GM19324 (cell line): ENCODE results near the gene EEPD1.
"Not testable (repeated sequence)": the region's sequence is repeated elsewhere in the genome, so short reads cannot be mapped to it uniquely, and the experiment has no call there.

Experiments
- ATAC-seq: cut with Tn5 transposase; IDR thresholded peaks from one replicate; pipeline ENCODE4 v1.9.1; 2021; ENCODE audit warnings: mild to moderate bottlenecking, moderate library complexity; ENCODE audit not compliant: unreplicated experiment, low FRiP score

EEPD1 gene

GRCh38 chr7:36210291-36210922, 57.4 kb downstream of the EEPD1 start:
- ATAC-seq = no peak

DNA sequence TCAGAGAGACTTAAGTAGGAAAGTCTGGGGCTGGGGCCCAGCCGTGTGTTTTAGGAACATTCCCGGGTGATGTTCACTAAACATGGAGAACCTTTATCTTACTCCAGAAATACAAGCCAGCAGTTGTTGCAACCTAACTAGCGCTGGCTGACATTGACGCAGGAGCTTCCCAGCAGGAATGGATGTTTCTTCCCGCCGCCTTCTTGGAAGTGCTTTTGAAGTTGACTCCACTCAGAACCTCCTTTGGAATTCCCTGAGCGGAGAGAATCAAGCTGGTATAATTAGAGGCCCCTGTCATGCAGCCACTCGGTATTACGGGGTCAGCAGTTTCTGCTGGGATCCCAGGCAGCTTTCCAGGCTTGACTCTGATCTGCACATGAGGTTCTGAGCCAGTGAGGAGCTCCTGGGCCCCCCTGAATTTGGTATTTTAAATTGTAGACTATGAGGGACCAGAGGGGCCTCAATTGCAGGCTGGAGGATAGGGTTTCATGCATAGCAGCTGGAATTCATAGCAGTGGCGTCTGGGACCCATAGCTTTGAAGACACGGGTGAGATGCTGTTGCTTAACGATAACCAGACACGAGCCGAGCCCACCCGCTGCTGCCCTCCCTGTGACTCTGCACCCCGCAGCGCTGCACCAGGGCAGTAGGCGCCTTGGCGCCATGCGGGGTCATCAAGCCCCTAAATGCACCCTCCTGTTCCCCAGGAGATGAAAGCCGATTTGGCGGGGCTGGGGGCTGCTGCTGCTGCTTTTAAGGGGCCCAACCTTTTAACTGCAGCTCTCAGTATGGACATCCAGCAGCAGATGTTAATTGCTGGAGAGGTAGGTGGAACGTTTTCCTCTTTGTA, 61.8 kb downstream of the EEPD1 start:
- no peak for ATAC-seq

GRCh38 chr7:36215457-36215765, 62.4 kb downstream of the EEPD1 start:
- no peak for ATAC-seq

GRCh38 chr7:36216063-36216684, 63.1 kb downstream of the EEPD1 start:
- no peak for ATAC-seq

DNA sequence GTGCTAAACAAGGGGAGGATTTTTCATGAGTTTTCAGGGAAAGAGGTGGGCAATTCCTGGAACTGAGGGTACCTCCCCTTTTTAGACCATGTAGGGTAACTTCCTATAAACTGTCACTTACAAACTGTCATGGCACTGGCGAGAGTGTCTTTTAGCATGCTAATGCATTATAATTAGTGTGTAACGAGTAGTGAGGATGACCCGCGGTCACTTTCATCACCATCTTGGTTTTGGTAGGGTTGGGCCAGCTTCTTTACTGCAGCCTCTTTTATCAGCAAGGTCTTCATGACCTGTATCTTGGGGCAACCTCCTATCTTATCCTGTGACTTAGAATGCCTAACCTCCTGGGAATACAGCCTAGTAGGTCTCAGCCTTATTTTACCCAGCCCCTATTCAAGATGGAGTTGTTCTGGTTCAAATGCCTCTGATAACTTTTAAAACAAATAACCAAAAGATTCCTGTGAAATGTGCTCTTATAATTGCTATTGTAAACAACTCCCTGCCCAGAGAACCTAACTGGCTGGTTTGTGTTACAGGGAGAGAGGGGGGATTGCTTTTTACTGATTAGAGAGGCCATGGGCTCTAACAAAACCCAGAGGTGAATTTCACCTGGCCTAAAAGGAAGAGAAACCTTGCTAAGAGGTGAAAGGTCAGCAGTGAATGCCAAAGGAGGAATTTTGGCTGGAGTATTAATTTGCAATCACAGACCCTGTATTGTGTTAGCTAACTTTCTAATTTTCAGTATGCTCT, 64.3 kb downstream of the EEPD1 start:
- no peak for ATAC-seq

DNA sequence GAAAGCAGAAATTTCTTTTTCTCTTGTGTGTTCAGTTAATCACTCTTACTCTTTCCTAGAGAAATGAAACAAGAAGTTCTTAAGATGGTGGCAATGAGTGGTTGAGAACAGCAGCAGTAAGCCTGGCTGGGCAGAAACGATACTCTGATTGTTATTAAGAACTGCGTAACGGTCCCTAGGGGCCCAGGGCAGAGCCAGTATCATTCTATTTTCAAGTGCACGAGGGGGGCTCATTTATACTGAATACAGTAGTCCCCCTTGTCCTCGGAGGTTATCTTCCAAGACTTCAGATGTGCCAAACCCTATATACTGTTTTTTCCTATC, 64.9 kb downstream of the EEPD1 start:
- peak; percentile 56 for ATAC-seq

DNA sequence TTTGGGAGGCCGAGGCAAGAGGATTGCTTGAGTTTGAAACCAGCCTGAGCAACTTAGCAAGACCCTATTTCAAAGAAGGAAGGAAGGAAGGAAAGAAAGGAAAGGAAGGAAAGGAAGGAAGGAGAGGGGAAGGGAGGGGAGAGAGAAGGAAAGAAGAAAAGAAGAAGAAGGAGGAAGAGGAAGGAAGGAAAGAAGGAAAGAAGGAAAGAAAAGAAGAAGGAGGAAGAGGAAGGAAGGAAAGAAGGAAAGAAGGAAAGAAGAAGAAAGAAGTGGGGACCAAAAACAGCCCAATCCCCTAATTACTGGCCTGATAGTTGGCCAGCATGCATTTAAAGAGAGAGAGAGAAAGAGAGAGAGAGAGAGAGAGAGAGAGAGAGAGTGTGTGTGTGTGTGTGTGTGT, 66.4 kb downstream of the EEPD1 start:
- ATAC-seq = no peak

- ATAC-seq = no peak
Observed at GRCh38 chr7:36223851-36224250, 70.8 kb downstream of the EEPD1 start.

DNA sequence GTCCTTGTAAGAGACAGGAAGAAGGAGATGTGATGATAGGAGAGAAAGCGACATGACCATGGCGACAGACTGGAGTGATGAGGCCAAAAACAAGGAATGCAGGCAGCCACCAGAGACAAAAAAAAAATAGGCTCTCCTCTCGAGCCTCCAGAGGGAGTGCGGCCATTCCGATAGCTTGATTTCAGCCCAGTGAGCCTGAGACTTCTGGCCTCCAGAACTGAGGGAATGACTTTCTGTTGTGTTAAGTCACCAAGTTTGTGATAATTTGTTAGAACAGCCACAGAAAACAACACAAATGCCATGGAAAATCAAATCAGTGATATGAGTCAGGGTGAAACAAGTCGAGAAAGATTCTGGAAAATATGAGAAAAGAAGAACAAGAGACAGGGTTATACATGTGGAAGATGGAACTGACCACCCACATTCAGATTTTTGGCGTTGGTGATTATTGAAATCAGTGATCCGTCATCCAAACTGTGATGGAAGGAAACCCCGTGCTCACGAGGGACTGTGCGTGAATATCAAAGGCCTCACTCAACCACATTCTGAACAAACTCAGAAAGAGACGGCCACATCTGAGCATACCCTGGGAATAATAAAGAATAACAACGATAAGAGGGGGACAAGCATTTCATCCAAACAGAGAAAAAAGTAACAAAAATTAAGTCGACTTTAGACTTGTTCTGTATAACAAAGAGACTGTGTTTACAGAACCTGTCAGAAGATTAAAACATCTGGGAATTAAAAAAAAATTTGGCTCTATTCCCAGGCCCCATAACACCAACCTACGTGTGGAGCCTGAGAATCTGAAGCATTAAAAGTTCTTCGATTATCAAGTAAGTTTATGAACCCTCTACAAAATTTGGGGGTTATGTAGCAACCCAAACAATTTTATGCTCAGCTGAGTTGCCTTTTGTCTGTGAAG, 72.1 kb downstream of the EEPD1 start:
- ATAC-seq = no peak

- no peak for ATAC-seq
Observed at GRCh38 chr7:36226151-36226550, 73.1 kb downstream of the EEPD1 start.

- no peak for ATAC-seq
Observed at GRCh38 chr7:36227223-36227622, 74.2 kb downstream of the EEPD1 start.

- ATAC-seq = no peak
Observed at GRCh38 chr7:36228039-36228438, 75.0 kb downstream of the EEPD1 start.

DNA sequence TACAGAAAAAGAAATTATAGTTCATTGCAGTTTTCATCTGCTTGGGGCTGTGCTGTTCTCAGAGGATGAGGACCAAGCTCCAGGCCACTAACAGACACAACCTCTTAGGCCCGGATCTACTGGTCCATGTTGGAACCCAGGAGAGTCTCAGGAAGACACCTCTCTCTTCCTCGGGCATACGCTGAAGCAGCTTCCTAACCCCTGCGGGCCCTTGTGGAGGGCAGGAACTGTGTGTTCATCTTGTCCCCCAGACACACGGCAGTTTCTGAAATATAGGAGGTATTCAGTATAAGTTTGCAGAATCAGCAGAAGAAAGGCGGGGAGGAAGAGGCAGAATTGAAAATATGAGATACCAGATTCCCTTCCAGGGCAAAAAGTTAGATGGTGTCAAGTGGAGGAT, 78.4 kb downstream of the EEPD1 start:
- ATAC-seq = no peak

DNA sequence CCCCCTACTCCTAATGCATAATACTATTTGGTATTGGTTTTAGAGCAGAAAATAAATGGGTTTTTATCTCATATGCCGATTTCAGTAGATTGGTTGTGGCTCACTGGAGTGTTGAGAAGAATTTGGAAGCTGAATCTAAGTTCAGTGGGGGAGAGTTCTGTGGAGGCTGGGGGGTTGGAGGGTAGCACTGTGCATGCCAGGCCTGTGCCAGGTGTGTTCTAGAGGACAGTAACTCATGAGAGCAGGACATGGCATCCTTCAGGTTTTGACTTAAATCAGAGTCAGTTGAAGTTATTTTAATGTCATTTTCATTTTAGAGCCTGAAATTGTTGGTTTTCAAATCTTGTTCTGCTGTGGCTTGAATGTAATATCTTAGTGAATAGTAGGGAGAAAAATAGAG, 79.5 kb downstream of the EEPD1 start:
- ATAC-seq = no peak

GRCh38 chr7:36232971-36233550, 80.0 kb downstream of the EEPD1 start:
- no peak for ATAC-seq

DNA sequence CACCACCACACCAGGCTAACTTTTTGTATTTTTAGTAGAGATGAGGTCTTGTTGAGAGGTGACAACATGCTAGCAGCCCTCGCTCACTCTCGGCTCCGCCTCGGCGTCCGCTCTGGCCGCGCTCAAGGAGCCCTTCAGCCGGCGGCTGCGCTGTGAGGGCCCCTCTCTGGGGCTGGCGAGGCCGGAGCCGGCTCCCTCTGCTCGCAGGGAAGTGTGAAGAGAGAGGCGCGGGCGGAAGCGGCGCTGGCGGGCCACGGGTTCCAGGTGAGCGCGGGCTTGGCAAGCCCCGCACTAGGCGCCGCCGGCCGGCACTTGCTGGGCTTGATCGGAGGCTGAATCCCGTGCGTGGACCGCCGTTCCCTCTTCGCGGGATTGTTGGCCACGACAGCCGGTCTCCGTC, 83.0 kb downstream of the EEPD1 start:
- no peak for ATAC-seq

DNA sequence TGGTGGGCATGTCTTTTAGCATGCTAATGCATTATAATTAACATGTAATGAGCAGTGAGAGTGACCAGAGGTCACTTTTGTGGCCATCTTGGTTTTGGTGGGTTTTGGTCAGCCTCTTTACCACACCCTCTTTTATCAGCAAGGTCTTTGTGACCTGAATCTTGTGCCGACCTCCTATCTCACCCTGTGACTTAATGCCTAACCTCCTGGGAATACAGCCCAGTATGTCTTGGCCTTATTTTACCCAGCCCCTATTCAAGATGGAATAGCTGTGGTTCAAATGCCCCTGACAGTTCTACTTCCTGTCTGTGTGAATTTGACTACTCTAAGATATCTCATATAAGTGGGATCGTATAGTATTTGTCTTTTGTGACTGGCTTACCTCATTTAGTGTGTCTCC, 85.1 kb downstream of the EEPD1 start:
- no peak for ATAC-seq

GRCh38 chr7:36243356-36243755, 90.3 kb downstream of the EEPD1 start:
- ATAC-seq = not testable (repeated sequence)

GRCh38 chr7:36244001-36244400, 90.9 kb downstream of the EEPD1 start:
- not testable (repeated sequence) for ATAC-seq

DNA sequence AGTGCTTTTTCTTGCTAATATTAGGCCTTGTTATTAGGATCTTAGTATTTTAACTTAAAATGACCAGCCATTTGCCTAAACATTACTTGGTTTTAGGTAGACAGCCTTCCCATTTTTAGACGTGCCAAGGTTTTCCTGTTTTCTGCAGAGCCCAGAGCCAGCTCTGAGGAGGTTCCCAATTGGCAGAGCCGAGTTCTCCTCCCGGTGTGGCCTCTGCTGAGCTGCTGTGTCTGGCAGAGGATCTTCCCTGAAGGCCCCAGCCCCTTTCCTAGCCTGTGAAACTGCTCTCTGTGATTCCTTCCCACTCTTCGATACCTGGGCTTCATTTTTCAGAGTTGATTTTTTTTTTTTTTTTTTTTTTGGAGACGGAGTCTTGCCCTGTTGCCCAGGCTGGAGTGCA, 91.4 kb downstream of the EEPD1 start:
- no peak for ATAC-seq
